Breast epithelium (tissue), 3 donors: ENCODE results near the gene ARSD.

Source experiments
- CTCF ChIP-seq, 3 donors: fragments of 450-650 bp; IDR thresholded peaks; one replicate each; pipeline ENCODE4 v1.5.1; 2016 to 2017; ENCODE audit warnings: antibody characterized with exemption in 3 of 3, mild to moderate bottlenecking in 3 of 3, moderate library complexity in 3 of 3
- POLR2AphosphoS5 ChIP-seq, 3 donors: sonication (generic); formaldehyde crosslinking; IDR thresholded peaks; one replicate each; pipeline ENCODE4 v1.6.1; 2017; ENCODE audit warnings: antibody characterized with exemption in 3 of 3

GRCh38 chrX:2902841-2903240 lies 26.3 kb downstream of the ARSD start:
- TF ChIP-seq CTCF (IDR thresholded peaks at IDR 0.05): no peak
- TF ChIP-seq POLR2AphosphoS5 (IDR thresholded peaks at IDR 0.05): no peak
